Measurements from ENCODE around the gene TRPM3. TPM values are rescaled to one million over a fixed set of nuclear protein-coding genes. Genes with fewer than 3 reads are reported as not detected.

Gene TRPM3
- total RNA-seq, 1 donor from 2014 or later: not detected

GRCh38 chr9:70688704-70689103, 432.7 kb downstream of the TRPM3 start:
- ChIA-PET POLR2A (no interaction called here), CTCF (no interaction called here)
- Mint-ChIP-seq H3K4me3 (no peak overlapping the region), H3K27me3 (peaks cover 2% of the 10 kb centered on the region), H3K4me1 (no peaks in the 10 kb centered on the region), H3K36me3 (ENCODE audit: low read depth) (no peaks in the 10 kb centered on the region), H3K27ac (no peak overlapping the region), H3K9me3 (no peaks in the 10 kb centered on the region)
- TF ChIP-seq CTCF (IDR thresholded peaks at IDR 0.05): no peak
- DNase-seq (no peak), ATAC-seq (ENCODE audit: low read depth) (no peak)
- intact Hi-C loops (cut with micrococcal nuclease): no loop called here

- H3K27me3 Mint-ChIP-seq: peaks cover 2% of the 10 kb centered on the region
- H3K4me3 Mint-ChIP-seq: no peak overlapping the region
- CTCF ChIA-PET: no interaction called here
- DNase-seq: no peak
- no peaks in the 10 kb centered on the region for H3K36me3 Mint-ChIP-seq (ENCODE audit: low read depth)
- no peaks in the 10 kb centered on the region for H3K9me3 Mint-ChIP-seq
- TF ChIP-seq CTCF (IDR thresholded peaks at IDR 0.05): no peak
- POLR2A ChIA-PET: no interaction called here
- intact Hi-C loops (cut with micrococcal nuclease): no loop called here
- H3K27ac Mint-ChIP-seq: no peak overlapping the region
- H3K4me1 Mint-ChIP-seq: no peaks in the 10 kb centered on the region
- no peak for ATAC-seq (ENCODE audit: low read depth)
Observed at GRCh38 chr9:70683841-70684240, 437.6 kb downstream of the TRPM3 start.

- no peak overlapping the region for H3K27ac Mint-ChIP-seq
- DNase-seq (no peak), ATAC-seq (ENCODE audit: low read depth) (no peak)
- H3K4me1 Mint-ChIP-seq: no peaks in the 10 kb centered on the region
- ChIA-PET CTCF (no interaction called here), POLR2A (no interaction called here)
- no peak overlapping the region for H3K4me3 Mint-ChIP-seq
- TF ChIP-seq CTCF (IDR thresholded peaks at IDR 0.05): no peak
- H3K36me3 Mint-ChIP-seq (ENCODE audit: low read depth): no peaks in the 10 kb centered on the region
- no peaks in the 10 kb centered on the region for H3K9me3 Mint-ChIP-seq
- no peaks in the 10 kb centered on the region for H3K27me3 Mint-ChIP-seq
- intact Hi-C loops (cut with micrococcal nuclease): no loop called here
Observed at GRCh38 chr9:70682298-70682697, 439.1 kb downstream of the TRPM3 start.

GRCh38 chr9:70679845-70680244, 441.6 kb downstream of the TRPM3 start:
- CTCF ChIA-PET: no interaction called here
- POLR2A ChIA-PET: no interaction called here
- Mint-ChIP-seq H3K4me3 (no peak overlapping the region), H3K27me3 (no peaks in the 10 kb centered on the region), H3K9me3 (no peaks in the 10 kb centered on the region), H3K27ac (no peak overlapping the region), H3K36me3 (ENCODE audit: low read depth) (no peaks in the 10 kb centered on the region), H3K4me1 (no peaks in the 10 kb centered on the region)
- no peak for TF ChIP-seq CTCF (IDR thresholded peaks at IDR 0.05)
- DNase-seq (no peak), ATAC-seq (ENCODE audit: low read depth) (no peak)
- intact Hi-C loops (cut with micrococcal nuclease): no loop called here

- no peak overlapping the region for H3K4me3 Mint-ChIP-seq
- POLR2A ChIA-PET: no interaction called here
- DNase-seq (no peak), ATAC-seq (ENCODE audit: low read depth) (no peak)
- intact Hi-C loops (cut with micrococcal nuclease): no loop called here
- CTCF ChIA-PET: no interaction called here
- no peaks in the 10 kb centered on the region for H3K9me3 Mint-ChIP-seq
- no peaks in the 10 kb centered on the region for H3K4me1 Mint-ChIP-seq
- no peaks in the 10 kb centered on the region for H3K27me3 Mint-ChIP-seq
- no peaks in the 10 kb centered on the region for H3K36me3 Mint-ChIP-seq (ENCODE audit: low read depth)
- no peak overlapping the region for H3K27ac Mint-ChIP-seq
- no peak for TF ChIP-seq CTCF (IDR thresholded peaks at IDR 0.05)
Observed at GRCh38 chr9:70678153-70678552, 443.3 kb downstream of the TRPM3 start.

All from activated B cell treated with CpG ODN at 0.5 μM for 24 hours (primary cell).